Gastrocnemius medialis (tissue), 4 donors: ENCODE measurements around the gene ADARB2.

Source experiments
- POLR2A ChIP-seq, 2 donors: fragments of 450-650 bp; IDR thresholded peaks; one replicate each; pipeline ENCODE4 v1.6.1; 2017; ENCODE audit warnings: antibody characterized with exemption in 2 of 2, mild to moderate bottlenecking in 2 of 2, moderate library complexity in 2 of 2
- TF ChIP-seq, protein P1 (sequence below), 5 experiments: fragments of 450-650 bp in 3 of 5; fragments of 200-600 bp in 2 of 5; sonication (generic) in 2 of 5; IDR thresholded peaks in 4 of 5; conservative IDR thresholded peaks in 1 of 5; 1 replicate in 4 of 5; 2 replicates in 1 of 5; pipeline ENCODE4 v1.5.1; 2016 to 2019; ENCODE audit warnings: antibody characterized with exemption in 5 of 5, mild to moderate bottlenecking in 3 of 5, moderate library complexity in 3 of 5

GRCh38 chr10:1752153-1752552 lies 14.8 kb upstream of the ADARB2 start:
- TF ChIP-seq, protein P1, sequence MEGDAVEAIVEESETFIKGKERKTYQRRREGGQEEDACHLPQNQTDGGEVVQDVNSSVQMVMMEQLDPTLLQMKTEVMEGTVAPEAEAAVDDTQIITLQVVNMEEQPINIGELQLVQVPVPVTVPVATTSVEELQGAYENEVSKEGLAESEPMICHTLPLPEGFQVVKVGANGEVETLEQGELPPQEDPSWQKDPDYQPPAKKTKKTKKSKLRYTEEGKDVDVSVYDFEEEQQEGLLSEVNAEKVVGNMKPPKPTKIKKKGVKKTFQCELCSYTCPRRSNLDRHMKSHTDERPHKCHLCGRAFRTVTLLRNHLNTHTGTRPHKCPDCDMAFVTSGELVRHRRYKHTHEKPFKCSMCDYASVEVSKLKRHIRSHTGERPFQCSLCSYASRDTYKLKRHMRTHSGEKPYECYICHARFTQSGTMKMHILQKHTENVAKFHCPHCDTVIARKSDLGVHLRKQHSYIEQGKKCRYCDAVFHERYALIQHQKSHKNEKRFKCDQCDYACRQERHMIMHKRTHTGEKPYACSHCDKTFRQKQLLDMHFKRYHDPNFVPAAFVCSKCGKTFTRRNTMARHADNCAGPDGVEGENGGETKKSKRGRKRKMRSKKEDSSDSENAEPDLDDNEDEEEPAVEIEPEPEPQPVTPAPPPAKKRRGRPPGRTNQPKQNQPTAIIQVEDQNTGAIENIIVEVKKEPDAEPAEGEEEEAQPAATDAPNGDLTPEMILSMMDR (IDR thresholded peaks at IDR 0.05 in 4 of 5, conservative IDR thresholded peaks at IDR 0.05 in 1 of 5) = no peak
- TF ChIP-seq POLR2A (IDR thresholded peaks at IDR 0.05) = no peak
